Smooth muscle cell (in vitro differentiated cells): ENCODE data around the gene HOXD10. TPM values are rescaled to one million over a fixed set of nuclear protein-coding genes. Genes with fewer than 3 reads are reported as not detected.

ENCODE experiments used
- DNase-seq: peaks from one replicate; lab custom pipeline; 2025; ENCODE audit not compliant: unreplicated experiment; lab: John Stamatoyannopoulos, UW
- H2AFZ ChIP-seq: fragments of 200-600 bp; sonication (generic); 2 replicates; pipeline ENCODE4 v1.6.0; 2016; ENCODE audit warnings: antibody characterized with exemption, low read depth, mild to moderate bottlenecking
- H3F3A ChIP-seq: fragments of 200-600 bp; sonication (generic); 2 replicates; pipeline ENCODE4 v1.6.0; 2017; ENCODE audit warnings: antibody characterized with exemption, low read depth
- H3K27ac ChIP-seq: fragments of 200-600 bp; sonication (generic); 2 replicates; pipeline ENCODE4 v1.5.1; 2016; ENCODE audit warnings: low read depth, mild to moderate bottlenecking
- H3K27me3 ChIP-seq: fragments of 200-600 bp; sonication (generic); 2 replicates; pipeline ENCODE4 v1.6.1; 2016; ENCODE audit warnings: low read depth, mild to moderate bottlenecking
- H3K36me3 ChIP-seq: fragments of 200-600 bp; sonication (generic); 2 replicates; pipeline ENCODE4 v1.5.1; 2016; ENCODE audit warnings: low read depth
- H3K4me1 ChIP-seq: fragments of 200-600 bp; sonication (generic); 2 replicates; pipeline ENCODE4 v1.5.1; 2016; ENCODE audit warnings: low read depth
- H3K4me2 ChIP-seq: fragments of 200-600 bp; sonication (generic); 2 replicates; pipeline ENCODE4 v1.6.0; 2016; ENCODE audit warnings: mild to moderate bottlenecking
- H3K4me3 ChIP-seq: fragments of 200-600 bp; sonication (generic); 2 replicates; pipeline ENCODE4 v1.5.1; 2016; ENCODE audit warnings: mild to moderate bottlenecking
- H3K79me2 ChIP-seq: fragments of 200-600 bp; sonication (generic); 2 replicates; pipeline ENCODE4 v1.6.0; 2016; ENCODE audit warnings: low read depth, mild to moderate bottlenecking
- H3K9ac ChIP-seq: fragments of 200-600 bp; sonication (generic); 2 replicates; pipeline ENCODE4 v1.6.0; 2016; ENCODE audit warnings: low read depth
- H3K9me3 ChIP-seq: fragments of 200-600 bp; sonication (generic); replicated peaks from 2 replicates; pipeline ENCODE4 v1.5.1; 2016; ENCODE audit warnings: low read depth
- H4K20me1 ChIP-seq: fragments of 200-600 bp; sonication (generic); 2 replicates; pipeline ENCODE4 v1.6.0; 2016; ENCODE audit warnings: low read depth
- WGBS: methylation state at CpG from one replicate; pipeline ENCODE4 v1.1.7; 2016; ENCODE audit warnings: low lambda C conversion rate; 5-methylcytosine and 5-hydroxymethylcytosine counted together
- polyA plus RNA-seq: library from polyadenylated mRNA; unstranded; fragments of >200 nt; fragmentation: Nextera tagmentation; extraction: Ambion mirVana; gene quantifications from 2 replicates; pipeline ENCODE4 v1.2.1, GENCODE V29; 2016
- total RNA-seq: library from RNA; depleted of rRNA; stranded (reverse); fragments of >200 nt; gene quantifications from 2 replicates; pipeline ENCODE4 v1.2.3, GENCODE V29; 2014
- TF ChIP-seq, protein P1 (sequence below): fragments of 200-600 bp; sonication (generic); IDR thresholded peaks from 2 replicates; pipeline ENCODE4 v1.5.1; 2017; ENCODE audit warnings: borderline replicate concordance, mild to moderate bottlenecking, antibody characterized with exemption; ENCODE audit not compliant: insufficient read depth, poor library complexity, severe bottlenecking

HOXD10 gene
- total and polyA plus RNA-seq, 2 experiments from 2014 or later, result 9.9 to 11.4 TPM

DNA sequence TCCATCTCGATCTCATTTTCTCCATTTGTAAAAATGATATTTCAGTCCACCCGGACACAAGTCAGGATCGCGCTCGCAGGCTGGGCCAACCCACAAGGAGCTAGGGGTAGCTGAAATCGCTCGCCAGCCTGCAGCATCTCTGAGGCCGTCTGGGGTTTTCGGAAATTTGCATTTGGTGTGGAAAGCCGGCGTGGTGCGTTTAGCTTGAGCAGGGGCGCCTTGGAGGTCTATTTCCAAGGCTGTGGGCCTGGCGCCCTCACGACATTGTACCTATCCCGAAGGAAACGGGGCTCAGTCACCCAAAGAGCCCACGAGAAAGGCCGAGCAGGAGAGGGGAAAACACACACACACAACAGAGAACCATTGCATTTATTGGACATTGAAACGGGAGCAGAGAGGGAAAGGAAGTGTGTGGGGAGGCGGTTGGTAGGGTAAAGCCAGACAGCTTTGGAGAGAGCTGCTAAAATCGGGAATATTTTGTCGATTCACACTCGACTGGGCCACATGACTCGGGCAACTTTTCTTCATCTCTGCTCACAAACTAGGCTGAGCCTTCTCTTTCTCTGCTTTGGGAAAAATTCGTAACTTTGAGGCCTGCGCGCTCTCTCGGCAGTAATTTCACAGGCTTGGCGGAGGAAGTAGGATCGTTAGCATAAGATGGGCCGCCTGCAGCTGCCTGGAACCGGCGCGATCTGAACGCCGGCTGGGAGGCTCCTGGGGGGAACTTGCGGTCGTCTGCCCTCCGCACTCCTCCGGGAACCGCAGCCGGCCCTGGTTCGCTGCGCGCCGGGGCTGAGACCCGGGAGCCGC, 11.8 kb downstream of the HOXD10 start:
- H2AFZ ChIP-seq, result peak overlapping the region; percentile 17
- DNase-seq, result no peak
- peak overlapping the region; percentile 54 for H3K4me3 ChIP-seq

DNA sequence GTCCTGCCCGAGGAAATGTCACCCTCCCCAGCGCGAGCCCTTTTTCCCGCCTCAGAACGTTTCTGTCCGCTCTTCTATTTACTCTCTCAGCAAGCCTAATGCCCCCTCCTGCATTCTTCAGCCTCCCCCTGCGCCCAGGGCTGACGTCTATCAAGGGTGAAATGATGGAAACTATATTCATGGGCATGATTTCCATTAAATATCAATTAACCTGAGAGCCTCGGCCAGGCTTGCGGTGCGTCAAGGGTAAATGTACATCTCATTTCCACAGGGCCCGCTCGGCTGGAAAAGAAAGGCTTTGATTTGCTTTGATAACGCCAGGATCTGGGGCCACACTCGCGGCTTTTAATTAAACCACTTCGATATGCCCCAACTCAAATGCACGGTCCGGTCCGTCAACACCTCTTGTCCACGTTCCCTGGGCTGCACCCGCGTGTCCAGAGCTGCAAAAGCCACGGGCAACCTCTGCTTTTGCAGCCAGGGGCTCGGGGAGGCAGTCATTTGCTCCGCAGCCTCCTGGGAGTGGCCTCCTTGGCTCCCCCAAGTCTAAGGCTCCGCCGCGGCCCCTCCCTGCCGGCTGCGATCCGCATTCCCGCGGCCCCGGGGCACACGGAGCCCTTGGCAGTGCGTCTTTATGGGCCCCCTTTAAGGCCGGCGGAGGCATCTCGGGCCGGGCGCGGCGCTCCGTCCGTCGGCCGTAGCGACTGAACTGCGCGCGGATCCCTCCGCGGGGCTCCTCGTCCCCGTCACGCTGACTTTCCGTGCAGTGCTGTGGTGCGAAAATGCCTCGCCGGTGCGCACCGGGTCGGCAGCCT, 12.6 kb downstream of the HOXD10 start, which contains the start of gene HOXD8:
HOXD8 (plus strand) TSS at position 724 of the 815 bp plus-strand sequence. CDS start 662 bp downstream, outside the sequence.
- Histone ChIP-seq H3K4me1 (peaks cover 7% of the 10 kb centered on the region), H3K9ac (no peak within 1 kb of the TSS), H4K20me1 (peaks cover 5% of the 10 kb centered on the region), H3K27ac (no peak within 1 kb of the TSS), H2AFZ (peak within 1 kb of the TSS; percentile 17), H3K36me3 (no peaks in the 10 kb centered on the region), H3K79me2 (no peaks in the 10 kb centered on the region), H3F3A (no peaks in the 10 kb centered on the region), H3K4me2 (peak within 1 kb of the TSS; percentile 87), H3K27me3 (peaks cover 98% of the 10 kb centered on the region), H3K4me3 (peak within 1 kb of the TSS; percentile 54), H3K9me3 (no peaks in the 10 kb centered on the region)
- no peak for DNase-seq
- WGBS, result 2% methylated on average over 50 of the region's 64 CpGs
- TF ChIP-seq, protein P1, sequence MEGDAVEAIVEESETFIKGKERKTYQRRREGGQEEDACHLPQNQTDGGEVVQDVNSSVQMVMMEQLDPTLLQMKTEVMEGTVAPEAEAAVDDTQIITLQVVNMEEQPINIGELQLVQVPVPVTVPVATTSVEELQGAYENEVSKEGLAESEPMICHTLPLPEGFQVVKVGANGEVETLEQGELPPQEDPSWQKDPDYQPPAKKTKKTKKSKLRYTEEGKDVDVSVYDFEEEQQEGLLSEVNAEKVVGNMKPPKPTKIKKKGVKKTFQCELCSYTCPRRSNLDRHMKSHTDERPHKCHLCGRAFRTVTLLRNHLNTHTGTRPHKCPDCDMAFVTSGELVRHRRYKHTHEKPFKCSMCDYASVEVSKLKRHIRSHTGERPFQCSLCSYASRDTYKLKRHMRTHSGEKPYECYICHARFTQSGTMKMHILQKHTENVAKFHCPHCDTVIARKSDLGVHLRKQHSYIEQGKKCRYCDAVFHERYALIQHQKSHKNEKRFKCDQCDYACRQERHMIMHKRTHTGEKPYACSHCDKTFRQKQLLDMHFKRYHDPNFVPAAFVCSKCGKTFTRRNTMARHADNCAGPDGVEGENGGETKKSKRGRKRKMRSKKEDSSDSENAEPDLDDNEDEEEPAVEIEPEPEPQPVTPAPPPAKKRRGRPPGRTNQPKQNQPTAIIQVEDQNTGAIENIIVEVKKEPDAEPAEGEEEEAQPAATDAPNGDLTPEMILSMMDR, result no peak

More for the DNA sequence above, 11.8 kb downstream of the HOXD10 start:
- Histone ChIP-seq H3F3A (no peaks in the 10 kb centered on the region), H4K20me1 (peaks cover 12% of the 10 kb centered on the region), H3K79me2 (no peaks in the 10 kb centered on the region), H3K36me3 (no peaks in the 10 kb centered on the region), H3K9ac (no peak overlapping the region), H3K9me3 (no peaks in the 10 kb centered on the region), H3K4me2 (peak overlapping the region; percentile 87), H3K27me3 (peaks cover 98% of the 10 kb centered on the region), H3K4me1 (peaks cover 7% of the 10 kb centered on the region), H3K27ac (no peak overlapping the region)
- WGBS, result 8% methylated on average over 47 of the region's 49 CpGs
- TF ChIP-seq, protein P1, result no peak

DNA sequence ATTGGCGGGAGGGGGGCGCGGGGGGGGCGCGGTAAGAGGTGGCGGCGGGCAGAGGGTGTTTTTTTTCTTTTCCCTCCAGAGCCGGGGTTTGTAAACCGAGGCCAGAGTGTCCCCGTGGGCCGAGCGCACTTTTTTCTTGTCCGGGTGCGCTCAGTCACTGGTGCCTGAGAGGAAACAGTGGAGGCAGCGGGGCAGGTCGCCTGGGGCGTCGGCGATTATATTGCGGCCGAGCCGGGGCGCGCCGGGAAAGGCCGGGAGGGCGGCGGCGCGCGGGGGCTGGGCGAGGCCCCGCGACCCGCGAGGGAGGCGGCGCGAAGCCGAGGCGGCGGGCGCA, 13.2 kb downstream of the HOXD10 start:
- peaks cover 2% of the 10 kb centered on the region for H4K20me1 ChIP-seq
- no peaks in the 10 kb centered on the region for H3K79me2 ChIP-seq
- DNase-seq, result no peak
- no peak overlapping the region for H3K27ac ChIP-seq
- H3K4me1 ChIP-seq, result peaks cover 7% of the 10 kb centered on the region
- TF ChIP-seq, protein P1, result no peak
- no peaks in the 10 kb centered on the region for H3K9me3 ChIP-seq
- no peak overlapping the region for H3K9ac ChIP-seq
- H3K36me3 ChIP-seq, result no peaks in the 10 kb centered on the region
- H3F3A ChIP-seq, result no peaks in the 10 kb centered on the region
- under 1% methylated on average over 21 of the region's 43 CpGs for WGBS
- peaks cover 98% of the 10 kb centered on the region for H3K27me3 ChIP-seq
- H2AFZ ChIP-seq, result no peak overlapping the region
- H3K4me2 ChIP-seq, result peak overlapping the region; percentile 87
- H3K4me3 ChIP-seq, result peak overlapping the region; percentile 54
